Activated naive CD4-positive, alpha-beta T cell (primary cell): ENCODE results near the gene THSD1.
"Not testable (repeated sequence)": the region's sequence is repeated elsewhere in the genome, so short reads cannot be mapped to it uniquely, and the experiment has no call there.

Experiments used
- DNase-seq, 4 experiments: peaks; one replicate each; lab custom pipeline; 2025; lab: John Stamatoyannopoulos, UW

THSD1 gene

GRCh38 chr13:52411629-52412028 lies 5.7 kb upstream of the THSD1 start:
- no peak for DNase-seq

GRCh38 chr13:52408071-52408658 lies 2.2 kb upstream of the THSD1 start:
- not testable (repeated sequence) for DNase-seq

GRCh38 chr13:52407436-52407835 lies 1.5 kb upstream of the THSD1 start:
- DNase-seq = not testable (repeated sequence)

- DNase-seq = no peak
Observed at GRCh38 chr13:52406629-52407028, 657 bp upstream of the THSD1 start.

GRCh38 chr13:52405369-52405766 lies 604 bp downstream of the THSD1 start:
- no peak for DNase-seq

- no peak for DNase-seq
Observed at GRCh38 chr13:52399708-52400107, 6.3 kb downstream of the THSD1 start.

- DNase-seq = no peak
Observed at GRCh38 chr13:52399046-52399445, 6.9 kb downstream of the THSD1 start.

GRCh38 chr13:52395704-52396103 lies 10.3 kb downstream of the THSD1 start:
- no peak for DNase-seq

GRCh38 chr13:52394586-52394985 lies 11.4 kb downstream of the THSD1 start:
- DNase-seq = no peak

GRCh38 chr13:52393572-52394357 lies 12.2 kb downstream of the THSD1 start:
- no peak for DNase-seq

- no peak for DNase-seq
Observed at GRCh38 chr13:52387721-52388120, 18.3 kb downstream of the THSD1 start.

- no peak for DNase-seq
Observed at GRCh38 chr13:52385870-52386269, 20.1 kb downstream of the THSD1 start.

GRCh38 chr13:52383366-52383765 lies 22.6 kb downstream of the THSD1 start:
- no peak for DNase-seq

- no peak for DNase-seq
Observed at GRCh38 chr13:52378312-52378711, 27.7 kb downstream of the THSD1 start.

GRCh38 chr13:52377898-52378297 lies 28.1 kb downstream of the THSD1 start:
- no peak for DNase-seq

- no peak for DNase-seq
Observed at GRCh38 chr13:52374873-52375411, 31.0 kb downstream of the THSD1 start.

- no peak for DNase-seq
Observed at GRCh38 chr13:52374389-52374788, 31.6 kb downstream of the THSD1 start.

GRCh38 chr13:52373277-52373676 lies 32.7 kb downstream of the THSD1 start:
- not testable (repeated sequence) for DNase-seq

GRCh38 chr13:52371736-52372247 lies 34.2 kb downstream of the THSD1 start:
- no peak for DNase-seq

GRCh38 chr13:52366291-52366690 lies 39.7 kb downstream of the THSD1 start:
- no peak for DNase-seq

- not testable (repeated sequence) for DNase-seq
Observed at GRCh38 chr13:52362169-52362887, 43.6 kb downstream of the THSD1 start.

GRCh38 chr13:52361225-52361624 lies 44.7 kb downstream of the THSD1 start:
- no peak for DNase-seq

- DNase-seq = no peak
Observed at GRCh38 chr13:52359534-52359933, 46.4 kb downstream of the THSD1 start.
